NCI-H1417 treated with DMSO at 0.1 percent for 48 hours (cell line): ENCODE data around the gene UGT1A6.
"Not testable (repeated sequence)": the region's sequence is repeated elsewhere in the genome, so short reads cannot be mapped to it uniquely, and the experiment has no call there.

Source experiments
- DNase-seq: peaks from one replicate; lab custom pipeline; 2025; lab: John Stamatoyannopoulos, UW

The UGT1A6 gene

DNA sequence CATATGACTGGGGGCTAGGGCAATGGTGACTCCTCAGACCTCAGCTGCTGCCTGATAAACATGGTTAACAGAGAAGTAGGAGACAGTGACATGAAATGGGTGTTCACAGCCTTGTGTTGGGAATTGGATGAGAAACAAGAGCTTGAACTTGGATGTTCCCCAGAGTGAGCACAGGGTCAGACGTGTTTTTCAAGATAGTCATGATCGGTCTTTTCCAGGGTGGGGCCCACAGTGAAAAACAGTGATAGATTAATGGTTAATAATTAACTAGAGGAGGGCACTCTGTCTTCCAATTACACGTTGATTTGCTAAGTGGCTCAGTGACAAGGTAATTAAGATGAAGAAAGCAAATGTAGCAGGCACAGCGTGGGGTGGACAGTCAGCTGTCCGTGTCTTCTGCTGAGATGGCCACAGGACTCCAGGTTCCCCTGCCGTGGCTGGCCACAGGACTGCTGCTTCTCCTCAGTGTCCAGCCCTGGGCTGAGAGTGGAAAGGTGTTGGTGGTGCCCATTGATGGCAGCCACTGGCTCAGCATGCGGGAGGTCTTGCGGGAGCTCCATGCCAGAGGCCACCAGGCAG lies 36.1 kb downstream of the UGT1A6 start, which contains the start of gene UGT1A3:
Gene UGT1A3, plus strand, starts transcription at position 320 of the 579 bp plus-strand sequence. Its CDS starts 85 bp downstream, at position 405.
- DNase-seq, result no peak

DNA sequence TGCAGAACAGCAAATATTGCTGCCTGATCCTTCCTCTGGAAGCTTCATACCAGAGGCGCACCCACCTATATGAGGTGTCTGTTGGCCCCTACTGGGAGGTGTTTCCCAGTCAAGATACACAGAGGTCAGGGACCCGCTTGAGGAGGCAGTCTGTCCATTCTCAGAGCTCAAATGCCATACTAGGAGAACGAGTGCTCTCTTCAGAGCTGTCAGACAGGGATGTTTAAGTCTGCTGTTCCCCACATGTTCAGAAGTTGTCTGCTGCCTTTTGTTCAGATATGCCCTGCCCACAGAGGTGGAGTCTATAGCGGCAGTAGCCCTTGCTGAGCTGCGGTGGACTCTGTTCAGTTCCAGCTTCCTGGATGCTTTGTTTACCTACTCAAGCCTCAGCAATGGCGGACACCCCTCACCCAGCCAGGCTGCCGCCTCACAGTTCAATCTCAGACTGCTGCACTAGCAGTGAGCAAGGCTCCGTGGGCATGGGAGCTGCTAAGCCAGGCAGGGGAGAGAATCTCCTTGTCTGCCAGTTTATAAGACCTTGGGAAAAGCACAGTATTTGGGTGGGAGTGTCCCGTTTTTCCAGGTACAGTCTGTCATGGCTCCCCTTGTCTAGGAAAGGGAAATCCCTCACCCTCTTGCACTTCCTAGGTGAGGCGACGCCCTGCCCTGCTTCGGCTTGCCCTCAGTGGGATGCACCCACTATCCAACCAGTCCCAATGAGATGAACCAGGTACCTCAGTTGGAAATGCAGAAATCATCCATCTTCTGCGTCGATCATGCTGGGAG lies 44.4 kb downstream of the UGT1A6 start:
- not testable (repeated sequence) for DNase-seq

GRCh38 chr2:233740870-233741269 lies 48.2 kb downstream of the UGT1A6 start:
- no peak for DNase-seq

GRCh38 chr2:233743464-233744259 lies 51.0 kb downstream of the UGT1A6 start:
- no peak for DNase-seq

GRCh38 chr2:233745073-233745755 lies 52.5 kb downstream of the UGT1A6 start:
- no peak for DNase-seq

DNA sequence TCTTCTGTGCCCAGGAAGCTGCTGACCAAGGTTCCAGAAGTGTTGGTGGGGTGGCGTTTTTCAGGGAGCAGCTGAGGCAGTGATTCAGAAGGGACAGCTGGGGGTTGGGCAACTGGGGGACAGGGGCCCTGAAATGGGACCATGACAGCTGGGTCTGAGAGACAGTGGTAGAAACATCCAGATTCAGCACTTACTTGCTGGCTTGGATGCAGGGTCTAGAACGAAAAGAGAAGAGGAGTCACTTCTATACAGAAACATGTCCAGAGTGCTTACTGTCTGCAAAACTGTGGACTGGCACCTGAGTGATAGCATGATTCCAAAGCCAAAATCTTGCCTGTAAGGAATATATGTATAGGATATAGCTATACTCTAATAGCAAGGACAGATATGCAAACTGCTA lies 53.1 kb downstream of the UGT1A6 start:
- not testable (repeated sequence) for DNase-seq

DNA sequence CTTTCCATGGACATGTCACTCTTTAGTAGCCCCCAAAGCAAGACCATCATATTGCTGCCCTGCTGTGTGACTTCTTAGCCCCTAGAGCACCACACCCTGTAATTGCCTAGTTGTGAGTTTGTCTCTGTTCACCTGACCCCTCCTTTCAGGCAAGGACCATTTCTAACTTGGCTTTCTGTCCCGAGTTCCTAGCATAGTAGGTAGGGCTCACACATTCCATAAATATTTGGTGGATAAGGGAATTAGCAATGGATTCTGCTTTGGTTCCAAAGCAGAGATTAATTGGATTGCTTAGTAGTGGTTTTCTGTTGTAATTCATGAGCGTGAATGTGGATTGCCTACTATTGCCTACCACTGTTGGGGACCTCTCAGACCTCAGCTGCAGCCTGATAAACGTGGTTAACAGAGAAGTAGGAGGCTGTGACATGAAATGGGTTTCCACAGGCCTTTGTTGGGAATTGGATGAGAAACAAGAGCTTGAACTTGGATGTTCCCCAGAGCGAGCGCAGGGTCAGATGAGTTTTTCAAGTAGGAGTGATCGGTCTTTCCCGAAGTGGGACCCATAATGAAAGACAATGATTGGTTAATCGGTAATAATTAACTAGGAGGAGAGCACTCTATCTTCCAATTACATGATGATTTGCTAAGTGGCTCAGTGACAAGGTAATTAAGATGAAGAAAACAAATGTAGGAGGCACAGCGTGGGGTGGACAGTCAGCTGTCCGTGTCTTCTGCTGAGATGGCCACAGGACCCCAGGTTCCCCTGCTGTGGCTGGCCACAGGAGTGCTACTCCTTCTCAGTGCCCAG lies 54.0 kb downstream of the UGT1A6 start:
- no peak for DNase-seq

- no peak for DNase-seq
Measured at GRCh38 chr2:233747283-233747544, 54.5 kb downstream of the UGT1A6 start.

GRCh38 chr2:233750689-233751088 lies 58.0 kb downstream of the UGT1A6 start:
- not testable (repeated sequence) for DNase-seq

- DNase-seq, result not testable (repeated sequence)
Measured at GRCh38 chr2:233751212-233752009, 58.7 kb downstream of the UGT1A6 start.

DNA sequence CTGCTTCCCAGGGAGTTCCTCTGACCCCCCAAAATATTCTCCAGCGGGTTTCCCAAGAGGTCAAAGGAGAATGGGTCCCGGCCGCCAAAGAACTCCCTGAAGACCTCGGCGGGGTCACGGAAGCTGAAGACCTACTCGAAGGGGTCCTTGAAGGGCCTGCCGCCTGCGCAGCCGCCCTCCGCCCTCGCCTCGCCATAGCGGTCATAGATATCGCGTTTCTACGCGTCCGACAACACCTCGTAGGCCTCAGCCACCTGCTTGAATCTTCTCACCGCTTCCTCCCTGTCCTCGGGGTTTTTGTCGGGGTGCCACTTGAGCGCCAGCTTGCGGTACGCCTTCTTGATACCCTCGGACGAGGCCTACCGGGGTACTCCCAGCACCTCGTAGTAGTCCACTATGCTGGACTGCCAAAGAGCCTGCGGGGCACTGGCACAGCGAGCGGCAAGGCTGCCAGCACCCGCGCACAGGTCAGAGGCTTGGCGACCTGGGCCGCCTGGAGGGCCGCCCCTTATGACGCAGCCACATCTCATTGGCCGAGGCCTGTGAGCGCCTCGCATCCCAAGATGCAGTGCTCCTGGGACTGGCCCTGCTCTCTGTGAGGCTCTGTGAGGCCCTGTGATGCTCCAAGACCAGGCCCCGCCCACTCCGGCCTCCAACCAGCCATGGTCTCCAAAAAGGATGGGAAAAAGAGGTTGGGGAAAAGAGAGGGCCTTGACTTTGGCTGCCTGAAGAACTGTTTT lies 62.4 kb downstream of the UGT1A6 start:
- DNase-seq, result no peak

GRCh38 chr2:233756429-233757081 lies 63.9 kb downstream of the UGT1A6 start:
- DNase-seq, result no peak

DNA sequence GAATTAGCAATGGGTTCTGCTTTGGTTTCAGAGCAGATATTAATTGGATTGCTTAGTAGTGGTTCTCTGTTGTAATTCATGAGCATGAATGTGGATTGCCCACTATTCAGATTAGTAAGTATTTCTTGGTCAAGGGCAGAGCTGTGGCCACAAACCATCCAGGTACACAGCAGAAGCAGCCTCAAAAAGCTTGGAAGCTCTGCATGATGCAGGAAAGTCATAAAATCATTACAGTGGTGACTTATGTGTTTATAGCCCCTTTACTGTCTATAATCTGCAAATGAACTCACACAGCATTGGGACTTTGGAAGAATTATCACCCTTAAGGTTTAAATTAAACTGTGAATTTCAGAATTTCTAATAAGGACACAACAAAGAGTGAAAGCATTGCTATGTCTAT lies 65.5 kb downstream of the UGT1A6 start:
- no peak for DNase-seq

DNA sequence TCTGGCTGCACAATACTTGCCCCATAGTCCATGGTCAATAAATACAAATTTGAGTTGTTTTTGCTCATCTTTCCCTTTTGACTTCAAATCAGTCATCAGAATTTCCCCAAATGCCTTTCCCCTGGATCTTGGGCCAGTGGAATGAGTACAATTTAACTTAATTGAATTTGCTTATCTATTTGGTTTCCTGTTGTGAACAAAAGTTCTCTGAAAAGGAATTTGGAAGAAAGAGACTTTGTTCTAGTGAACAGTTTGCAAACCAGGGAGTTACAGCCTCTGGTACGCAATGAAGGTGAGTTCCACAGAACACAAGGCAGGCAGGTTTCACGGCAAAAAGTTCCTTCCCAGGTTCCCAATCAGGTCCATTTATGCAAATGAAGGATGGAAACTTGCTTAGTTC lies 66.2 kb downstream of the UGT1A6 start:
- no peak for DNase-seq

GRCh38 chr2:233760043-233760442 lies 67.4 kb downstream of the UGT1A6 start, which contains the start of gene UGT1A1:
Gene UGT1A1, plus strand, starts transcription at chr2:233760270. Its CDS starts 18 bp downstream, at chr2:233760288.
- no peak for DNase-seq

DNA sequence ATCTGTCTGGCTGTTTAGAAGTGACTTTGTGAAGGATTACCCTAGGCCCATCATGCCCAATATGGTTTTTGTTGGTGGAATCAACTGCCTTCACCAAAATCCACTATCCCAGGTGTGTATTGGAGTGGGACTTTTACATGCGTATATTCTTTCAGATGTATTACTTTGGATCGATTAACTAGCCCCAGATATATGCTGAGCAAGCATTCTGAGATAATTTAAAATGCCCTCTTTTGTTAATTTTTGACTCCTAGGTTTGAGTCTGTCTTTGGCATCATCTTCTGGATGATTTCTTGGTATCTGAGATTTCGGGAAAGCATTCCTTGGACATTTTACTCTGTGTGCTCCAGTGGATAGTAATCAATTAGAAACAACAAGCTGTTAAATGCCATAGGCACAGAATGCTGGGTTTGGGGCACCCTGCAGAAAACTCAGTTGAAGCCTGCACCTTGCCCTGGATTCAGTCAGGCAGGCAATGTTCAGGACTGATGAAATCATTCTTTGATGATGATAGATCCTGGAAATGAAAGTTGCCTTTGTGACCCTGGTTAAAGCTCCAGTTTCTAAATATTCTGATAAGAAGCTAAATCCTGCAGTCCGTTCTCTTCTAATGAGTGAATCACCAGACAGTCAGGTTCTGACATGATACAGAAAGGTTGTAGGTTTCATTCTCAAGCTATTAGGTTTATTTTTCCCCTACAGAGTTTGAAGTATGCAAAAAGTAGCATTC lies 68.5 kb downstream of the UGT1A6 start:
- DNase-seq, result no peak

DNA sequence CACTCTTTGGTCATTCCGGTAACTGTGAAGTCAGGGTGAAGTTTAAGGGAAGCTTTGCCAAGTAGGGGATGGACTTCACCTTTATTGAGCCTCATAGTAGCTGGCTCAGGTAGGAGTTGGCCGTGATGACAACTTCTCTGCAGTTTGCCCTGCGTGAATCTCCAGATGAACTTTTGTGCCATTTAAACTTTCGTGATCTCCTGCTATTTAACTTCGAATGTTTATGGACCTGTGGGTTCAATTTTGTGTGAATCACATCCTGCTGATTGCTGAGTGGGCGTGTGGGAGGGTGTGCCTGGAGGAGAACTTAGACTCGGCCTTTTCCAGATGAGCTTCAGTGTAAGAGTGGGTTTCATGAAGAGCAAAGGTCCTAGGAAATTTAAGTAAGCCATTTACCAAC lies 71.6 kb downstream of the UGT1A6 start:
- DNase-seq, result no peak

GRCh38 chr2:233764761-233765160 lies 72.1 kb downstream of the UGT1A6 start:
- DNase-seq, result no peak

GRCh38 chr2:233766416-233766815 lies 73.7 kb downstream of the UGT1A6 start:
- no peak for DNase-seq
